Measurements from ENCODE around the gene VEZT.

GRCh38 chr12:95207407-95207806 lies 10.2 kb upstream of the VEZT start:
- TF ChIP-seq EP300 (conservative IDR thresholded peaks at IDR 0.05; ENCODE audit: poor library complexity, severe bottlenecking): no peak
- no peak for TF ChIP-seq RAD21 (conservative IDR thresholded peaks at IDR 0.05)
- no peak for TF ChIP-seq CTCF (IDR thresholded peaks at IDR 0.05; ENCODE audit: poor library complexity, severe bottlenecking)
- TF ChIP-seq POLR2AphosphoS5 (IDR thresholded peaks at IDR 0.05): no peak
- no peak for TF ChIP-seq SMC3 (conservative IDR thresholded peaks at IDR 0.05; ENCODE audit: poor library complexity)
- no peak for TF ChIP-seq EZH2 (IDR thresholded peaks at IDR 0.05; ENCODE audit: borderline replicate concordance, insufficient read depth, low read length, poor library complexity, severe bottlenecking)
- TF ChIP-seq MXI1 (conservative IDR thresholded peaks at IDR 0.05; ENCODE audit: poor library complexity, severe bottlenecking): no peak
- no peak for TF ChIP-seq REST (IDR thresholded peaks at IDR 0.05; ENCODE audit: borderline replicate concordance)
